Prostate gland (tissue), 2 donors: Measurements from ENCODE around the gene ADK. TPM values are rescaled to one million over a fixed set of nuclear protein-coding genes. Genes with fewer than 3 reads are reported as not detected.

Experiments
- DNase-seq: peaks from one replicate; pipeline ENCODE4 v3.0.0-alpha.2; 2019; ENCODE audit warnings: low spot score
- H3K27ac ChIP-seq, 2 donors: fragments of 200-600 bp; sonication (generic); 2 replicates each; pipeline ENCODE4 v1.5.1; 2017 to 2019
- H3K27me3 ChIP-seq: fragments of 200-600 bp; sonication (generic); replicated peaks from 2 replicates; pipeline ENCODE4 v1.5.1; 2019; ENCODE audit not compliant: insufficient read depth
- H3K36me3 ChIP-seq, 2 donors: fragments of 200-600 bp; sonication (generic); 1 replicate in 1 of 2; 2 replicates in 1 of 2; pipeline versions ENCODE4 v1.5.1 to v1.8.1; 2017 to 2019
- H3K4me1 ChIP-seq: fragments of 200-600 bp; sonication (generic); replicated peaks from 2 replicates; pipeline ENCODE4 v1.5.1; 2019
- H3K4me3 ChIP-seq, 2 donors: fragments of 200-600 bp; sonication (generic); 2 replicates each; pipeline ENCODE4 v1.5.1; 2017 to 2019
- H3K9me3 ChIP-seq: fragments of 200-600 bp; sonication (generic); 2 replicates; pipeline ENCODE4 v1.5.1; 2017
- CTCF ChIP-seq, 4 experiments: fragments of 200-600 bp in 2 of 4; fragments of 450-650 bp in 2 of 4; sonication (generic) in 2 of 4; IDR thresholded peaks; 1 replicate in 3 of 4; 2 replicates in 1 of 4; pipeline ENCODE4 v1.5.1; 2016 to 2019; ENCODE audit warnings: antibody characterized with exemption in 4 of 4, mild to moderate bottlenecking in 2 of 4, moderate library complexity in 2 of 4
- POLR2A ChIP-seq: fragments of 450-650 bp; IDR thresholded peaks from one replicate; pipeline ENCODE4 v1.6.1; 2016; ENCODE audit warnings: antibody characterized with exemption, mild to moderate bottlenecking
- POLR2AphosphoS5 ChIP-seq: sonication (generic); formaldehyde crosslinking; IDR thresholded peaks from one replicate; pipeline ENCODE4 v1.6.1; 2017; ENCODE audit warnings: antibody characterized with exemption
- WGBS: methylation state at CpG from one replicate; pipeline ENCODE4 v1.1.5; 2018; 5-methylcytosine and 5-hydroxymethylcytosine counted together
- intact Hi-C: fragments of 100-400 bp; cut with DNase I; formaldehyde crosslinking; loops from one replicate; pipeline ENCODE4 v1.14.2; 2022
- total RNA-seq, 2 donors: library from RNA; depleted of rRNA; stranded (reverse); fragments of >200 nt; gene quantifications; one replicate each; pipeline ENCODE4 v1.1.0, GENCODE V29; 2016

ADK gene
- total RNA-seq, 2 donors from 2014 or later: 34.1 to 42.5 TPM

- H3K27ac ChIP-seq: no peak overlapping the region
- no peaks in the 10 kb centered on the region for H3K4me1 ChIP-seq
- H3K36me3 ChIP-seq: no peaks in the 10 kb centered on the region
- WGBS: 71% methylated on average over 3 of the region's 3 CpGs
- no peak for TF ChIP-seq POLR2A
- H3K9me3 ChIP-seq: no peaks in the 10 kb centered on the region
- DNase-seq: no peak
- no peak overlapping the region for H3K4me3 ChIP-seq
- intact Hi-C loops: no loop called here
- H3K27me3 ChIP-seq: no peaks in the 10 kb centered on the region
Measured at GRCh38 chr10:74174521-74174920, 23.5 kb downstream of the ADK start.

DNA sequence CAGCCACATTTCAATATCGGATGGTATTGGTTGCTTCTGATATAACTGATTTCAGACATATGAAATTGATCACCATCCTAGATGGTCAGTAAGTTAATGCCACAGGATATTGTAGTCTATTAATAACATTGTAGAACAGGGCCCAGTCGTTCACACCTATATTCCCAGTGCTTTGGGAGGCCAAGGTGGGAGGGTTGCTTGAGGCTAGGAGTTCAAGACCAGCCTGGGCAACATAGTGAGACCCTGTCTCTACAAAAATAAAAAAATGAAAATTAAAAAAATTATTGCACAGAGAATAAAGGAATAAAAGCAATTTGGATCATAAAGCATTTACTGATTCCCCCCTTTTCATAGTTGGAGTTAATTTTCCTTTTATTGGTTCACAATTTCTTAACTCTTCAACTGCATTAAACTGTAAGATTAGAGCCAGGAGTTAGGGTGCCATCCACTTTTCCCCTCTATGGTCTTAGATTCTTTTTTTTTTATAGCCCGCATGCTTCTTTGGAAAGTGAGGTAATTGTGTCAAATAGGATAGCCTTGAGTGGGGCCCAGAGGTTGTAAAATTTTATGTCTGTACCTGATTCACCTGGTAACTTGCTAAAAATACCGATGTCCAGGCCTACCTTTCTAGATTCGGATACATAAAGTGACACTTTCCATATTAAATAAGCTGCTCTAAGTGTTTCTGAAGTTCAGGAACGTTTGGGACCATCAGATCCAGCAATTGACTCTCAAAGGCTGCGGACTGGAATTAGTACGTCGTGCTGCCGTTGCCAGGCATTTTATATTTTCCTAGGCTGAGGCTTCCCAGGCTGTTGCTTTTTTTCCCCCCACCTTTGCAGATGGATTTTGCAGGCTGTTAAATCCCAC is 24.7 kb downstream of the ADK start:
- H3K27ac ChIP-seq: peak overlapping the region; percentile 87 to 90
- intact Hi-C loops: no loop called here
- H3K4me3 ChIP-seq: peak overlapping the region; percentile 45 to 64
- no peaks in the 10 kb centered on the region for H3K27me3 ChIP-seq
- WGBS: 18% methylated on average over 10 of the region's 10 CpGs
- H3K9me3 ChIP-seq: no peaks in the 10 kb centered on the region
- DNase-seq: no peak
- H3K4me1 ChIP-seq: no peaks in the 10 kb centered on the region
- H3K36me3 ChIP-seq: no peaks in the 10 kb centered on the region
- TF ChIP-seq POLR2A (no peak), CTCF (IDR thresholded peaks at IDR 0.05) (no peak), POLR2AphosphoS5 (no peak)

DNA sequence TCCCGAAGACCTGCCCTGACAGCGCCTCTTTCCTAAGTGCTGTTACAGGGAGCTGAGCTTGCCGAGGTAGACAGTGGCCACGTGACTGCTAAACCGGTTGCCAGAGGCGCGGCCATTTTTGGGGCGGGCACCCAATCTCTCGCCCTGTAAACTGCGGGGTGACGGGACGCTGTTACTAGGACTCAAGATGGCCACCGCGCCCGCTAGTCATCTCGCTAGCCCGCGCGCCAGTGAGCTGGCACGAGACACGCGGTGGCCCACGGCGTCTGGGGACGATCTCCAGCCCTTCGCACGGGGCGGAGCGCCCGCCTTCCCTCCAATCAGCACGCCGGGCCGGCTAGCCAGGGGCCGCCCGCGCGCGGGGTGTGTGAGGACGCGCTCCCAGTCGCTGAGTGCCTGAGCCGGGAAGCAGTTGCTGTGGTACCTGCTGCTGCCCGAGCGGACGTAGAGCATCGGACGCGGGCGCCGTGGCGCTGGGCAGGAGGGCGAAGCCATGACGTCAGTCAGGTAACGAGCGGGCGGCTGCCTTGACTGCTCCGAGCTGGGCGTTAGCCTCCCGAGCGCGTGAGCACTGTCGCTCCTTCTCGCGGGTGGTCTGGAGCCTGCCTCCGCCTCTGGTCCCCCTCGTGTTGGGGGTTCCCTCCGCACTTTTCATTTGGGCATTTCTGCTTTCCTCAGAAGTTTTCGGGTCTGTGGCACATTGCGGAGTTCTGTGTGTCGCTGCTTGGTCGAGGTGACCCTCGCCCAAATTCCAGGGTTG is 25.5 kb downstream of the ADK start:
- under 1% methylated on average over 46 of the region's 72 CpGs for WGBS
- DNase-seq: peak; percentile 94

GRCh38 chr10:74177140-74177677 is 26.2 kb downstream of the ADK start:
- Histone ChIP-seq H3K27ac (peak overlapping the region; percentile 87 to 90), H3K9me3 (no peaks in the 10 kb centered on the region), H3K36me3 (no peaks in the 10 kb centered on the region), H3K4me3 (peak overlapping the region; percentile 45 to 64), H3K27me3 (no peaks in the 10 kb centered on the region), H3K4me1 (no peaks in the 10 kb centered on the region)
- 13% methylated on average over 13 of the region's 13 CpGs for WGBS
- intact Hi-C loops: no loop called here
- TF ChIP-seq CTCF (IDR thresholded peaks at IDR 0.05): no peak
- TF ChIP-seq POLR2A: peak; percentile 13
- DNase-seq: peak; percentile 18

More for the DNA sequence above, 25.5 kb downstream of the ADK start:
- no peaks in the 10 kb centered on the region for H3K27me3 ChIP-seq
- TF ChIP-seq POLR2AphosphoS5 (peak; percentile 91), POLR2A (peak; percentile 91), CTCF (IDR thresholded peaks at IDR 0.05) (peak in 2 of 4 experiments; percentile 5 to 18)
- H3K4me3 ChIP-seq: peak overlapping the region; percentile 45 to 64
- no peaks in the 10 kb centered on the region for H3K9me3 ChIP-seq
- H3K4me1 ChIP-seq: no peaks in the 10 kb centered on the region
- H3K27ac ChIP-seq: peak overlapping the region; percentile 87 to 90
- intact Hi-C loops: no loop called here
- H3K36me3 ChIP-seq: no peaks in the 10 kb centered on the region

GRCh38 chr10:74178042-74178791 is 27.2 kb downstream of the ADK start:
- no peak for DNase-seq
- no peaks in the 10 kb centered on the region for H3K27me3 ChIP-seq
- no peak overlapping the region for H3K4me3 ChIP-seq
- no peaks in the 10 kb centered on the region for H3K9me3 ChIP-seq
- no peaks in the 10 kb centered on the region for H3K36me3 ChIP-seq
- TF ChIP-seq POLR2AphosphoS5: no peak
- TF ChIP-seq POLR2A: no peak
- no peak for TF ChIP-seq CTCF (IDR thresholded peaks at IDR 0.05)
- no peak overlapping the region for H3K27ac ChIP-seq
- no peaks in the 10 kb centered on the region for H3K4me1 ChIP-seq
- intact Hi-C loops: no loop called here
- WGBS: 85% methylated on average over 5 of the region's 5 CpGs
